GM23338 (cell line): ENCODE measurements around the gene KCND2. TPM values are rescaled to one million over a fixed set of nuclear protein-coding genes. Genes with fewer than 3 reads are reported as not detected.

Experiments used
- ATAC-seq: fragments of 200-7000 bp; cut with Tn5 transposase; 3 replicates; pipeline ENCODE4 v1.9.1; 2020
- DNase-seq: peaks from one replicate; pipeline ENCODE4 v3.0.0-alpha.2; 2015; ENCODE audit warnings: low spot score
- H2AFZ ChIP-seq: fragments of 200-600 bp; sonication (generic); 2 replicates; pipeline ENCODE4 v1.8.0; 2016; ENCODE audit warnings: antibody characterized with exemption, mild to moderate bottlenecking, moderate library complexity
- H3F3A ChIP-seq: fragments of 200-600 bp; sonication (generic); replicated peaks from 2 replicates; pipeline ENCODE4 v1.8.0; 2017; ENCODE audit warnings: antibody characterized with exemption, mixed run types, low read depth
- H3K27ac ChIP-seq: fragments of 200-600 bp; sonication (generic); 2 replicates; pipeline ENCODE4 v1.6.1; 2016; ENCODE audit warnings: low read depth
- H3K27me3 ChIP-seq: fragments of 200-600 bp; sonication (generic); 2 replicates; pipeline ENCODE4 v1.8.0; 2016; ENCODE audit warnings: mild to moderate bottlenecking, mixed run types, moderate library complexity; ENCODE audit not compliant: insufficient read depth
- H3K36me3 ChIP-seq: fragments of 200-600 bp; sonication (generic); 2 replicates; pipeline ENCODE4 v1.8.0; 2016; ENCODE audit warnings: mild to moderate bottlenecking; ENCODE audit not compliant: insufficient read depth
- H3K4me1 ChIP-seq: fragments of 200-600 bp; sonication (generic); 2 replicates; pipeline ENCODE4 v1.8.0; 2016; ENCODE audit warnings: mild to moderate bottlenecking, moderate library complexity; ENCODE audit not compliant: insufficient read depth
- H3K4me2 ChIP-seq: fragments of 200-600 bp; sonication (generic); 2 replicates; pipeline ENCODE4 v1.7.1; 2017; ENCODE audit warnings: mixed run types
- H3K4me3 ChIP-seq: fragments of 200-600 bp; sonication (generic); 2 replicates; pipeline ENCODE4 v1.6.1; 2016; ENCODE audit warnings: mixed run types
- H3K79me2 ChIP-seq: fragments of 200-600 bp; sonication (generic); replicated peaks from 2 replicates; pipeline ENCODE4 v1.8.0; 2017; ENCODE audit warnings: mild to moderate bottlenecking; ENCODE audit not compliant: insufficient read depth
- H3K9me2 ChIP-seq: fragments of 200-600 bp; sonication (generic); 2 replicates; pipeline ENCODE4 v1.8.0; 2017; ENCODE audit not compliant: insufficient read depth
- H4K20me1 ChIP-seq: fragments of 200-600 bp; sonication (generic); replicated peaks from 2 replicates; pipeline ENCODE4 v1.8.0; 2017; ENCODE audit warnings: mild to moderate bottlenecking; ENCODE audit not compliant: insufficient read depth
- H3K27ac Mint-ChIP-seq: 2 replicates; pipeline ENCODE4 v1.8.0; 2020; ENCODE audit warnings: inconsistent platforms, mild to moderate bottlenecking, moderate library complexity, mixed read lengths
- H3K27me3 Mint-ChIP-seq: 3 replicates; pipeline ENCODE4 v1.8.0; 2022; ENCODE audit warnings: low read depth, mild to moderate bottlenecking, moderate library complexity, mixed read lengths, inconsistent platforms; ENCODE audit not compliant: insufficient read depth, poor library complexity
- H3K36me3 Mint-ChIP-seq: 3 replicates; pipeline ENCODE4 v1.8.0; 2021; ENCODE audit warnings: low read depth, mild to moderate bottlenecking, inconsistent platforms, moderate library complexity, mixed read lengths
- H3K4me1 Mint-ChIP-seq: 3 replicates; pipeline ENCODE4 v1.8.0; 2020; ENCODE audit warnings: mild to moderate bottlenecking, inconsistent platforms, mixed read lengths
- H3K4me3 Mint-ChIP-seq: 3 replicates; pipeline ENCODE4 v1.8.0; 2021; ENCODE audit warnings: moderate library complexity, mild to moderate bottlenecking, inconsistent platforms, mixed read lengths
- H3K9me3 Mint-ChIP-seq: 3 replicates; pipeline ENCODE4 v1.8.0; 2020; ENCODE audit warnings: moderate library complexity, mild to moderate bottlenecking, inconsistent platforms, mixed read lengths
- CREB1 ChIP-seq: fragments of 250-450 bp; sonication (Bioruptor Pico); IDR thresholded peaks from 2 replicates; pipeline ENCODE4 v1.5.0; 2020; ENCODE audit warnings: low read depth, mild to moderate bottlenecking, moderate library complexity
- CTCF ChIP-seq, 2 experiments: fragments of 200-600 bp in 1 of 2; sonication (generic) in 1 of 2; conservative IDR thresholded peaks; 2 replicates each; pipeline versions ENCODE4 v1.5.1 to v1.6.1; 2016 to 2017; ENCODE audit warnings: antibody characterized with exemption in 2 of 2, low read depth in 2 of 2, mild to moderate bottlenecking in 2 of 2, moderate library complexity in 1 of 2
- EZH2 ChIP-seq: fragments of 200-600 bp; sonication (generic); IDR thresholded peaks from one replicate; pipeline ENCODE4 v1.8.0; 2017; ENCODE audit warnings: antibody characterized with exemption, mild to moderate bottlenecking, low read depth; ENCODE audit not compliant: unreplicated experiment
- EZH2phosphoT487 ChIP-seq: fragments of 200-600 bp; sonication (generic); IDR thresholded peaks from one replicate; pipeline ENCODE4 v1.8.1; 2018; ENCODE audit warnings: antibody characterized with exemption; ENCODE audit not compliant: unreplicated experiment
- JUNB ChIP-seq: IDR thresholded peaks from one replicate; pipeline ENCODE4 v1.6.1; 2016; ENCODE audit warnings: antibody characterized with exemption; ENCODE audit not compliant: unreplicated experiment
- NANOG ChIP-seq: IDR thresholded peaks from 2 replicates; pipeline ENCODE4 v1.6.1; 2016; ENCODE audit warnings: antibody characterized with exemption, borderline replicate concordance
- POLR2AphosphoS5 ChIP-seq: IDR thresholded peaks from 2 replicates; pipeline ENCODE4 v1.6.1; 2016; ENCODE audit warnings: antibody characterized with exemption, low read depth
- STAT1 ChIP-seq: IDR thresholded peaks from one replicate; pipeline ENCODE4 v1.6.1; 2016; ENCODE audit warnings: antibody characterized with exemption; ENCODE audit not compliant: unreplicated experiment
- ZNF114 ChIP-seq: fragments of 250-450 bp; sonication (Bioruptor Pico); IDR thresholded peaks from 2 replicates; pipeline ENCODE4 v1.5.0; 2020; ENCODE audit warnings: mild to moderate bottlenecking, moderate library complexity
- ZNF331 ChIP-seq: fragments of 250-450 bp; sonication (Bioruptor Pico); IDR thresholded peaks from 2 replicates; pipeline ENCODE4 v1.5.0; 2020; ENCODE audit warnings: low read depth, mild to moderate bottlenecking, moderate library complexity
- polyA plus RNA-seq: library from polyadenylated mRNA; unstranded; fragments of >200 nt; fragmentation: Nextera tagmentation; extraction: Ambion mirVana; gene quantifications from 2 replicates; pipeline ENCODE4 v1.2.1, GENCODE V29; 2016
- total RNA-seq: library from RNA; depleted of rRNA; stranded (reverse); fragments of >200 nt; shearing (Covaris generic); gene quantifications from 2 replicates; pipeline ENCODE4 v1.2.3, GENCODE V29; 2014
- TF ChIP-seq, protein P1 (sequence below): IDR thresholded peaks from one replicate; pipeline ENCODE4 v1.6.1; 2018; ENCODE audit warnings: antibody characterized with exemption; ENCODE audit not compliant: unreplicated experiment
- TF ChIP-seq, protein P2 (sequence below): IDR thresholded peaks from 2 replicates; pipeline ENCODE4 v1.6.1; 2016; ENCODE audit warnings: antibody characterized with exemption
- TF ChIP-seq, protein P3 (sequence below): fragments of 250-450 bp; sonication (Bioruptor Pico); IDR thresholded peaks from 2 replicates; pipeline ENCODE4 v1.5.0; 2020; ENCODE audit warnings: mild to moderate bottlenecking, moderate library complexity

KCND2 gene
- total and polyA plus RNA-seq, 2 experiments from 2014 or later: 7.1 to 15.6 TPM

DNA sequence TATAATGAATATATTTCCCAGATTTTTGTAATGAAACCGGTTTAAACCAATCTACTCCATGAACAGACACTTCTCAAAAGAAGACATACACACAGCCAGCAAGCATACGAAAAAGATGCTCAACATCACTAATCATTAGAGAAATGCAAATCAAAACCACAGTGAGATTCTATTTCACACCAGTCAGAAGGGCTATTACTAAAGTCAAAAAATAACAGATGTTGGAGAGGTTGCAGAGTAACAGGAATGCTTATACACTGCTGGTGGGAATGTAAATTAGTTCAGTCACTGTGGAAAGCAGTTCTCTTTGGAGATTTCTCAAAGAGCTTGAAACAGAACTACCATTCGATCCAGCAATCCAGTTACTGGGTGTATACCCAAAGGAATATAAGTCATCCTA, 344.3 kb downstream of the KCND2 start:
- Histone ChIP-seq H3K9me2 (no peaks in the 10 kb centered on the region), H3K4me1 (no peaks in the 10 kb centered on the region), H3F3A (no peaks in the 10 kb centered on the region), H4K20me1 (no peaks in the 10 kb centered on the region), H2AFZ (no peak overlapping the region), H3K27ac (no peak overlapping the region), H3K36me3 (no peaks in the 10 kb centered on the region), H3K4me3 (no peak overlapping the region), H3K27me3 (no peaks in the 10 kb centered on the region), H3K79me2 (no peaks in the 10 kb centered on the region), H3K4me2 (no peak overlapping the region)
- Mint-ChIP-seq H3K9me3 (no peaks in the 10 kb centered on the region), H3K27me3 (no peaks in the 10 kb centered on the region), H3K27ac (no peak overlapping the region), H3K4me1 (no peaks in the 10 kb centered on the region), H3K36me3 (no peaks in the 10 kb centered on the region), H3K4me3 (no peak overlapping the region)
- no peak for ATAC-seq
- no peak for DNase-seq
- TF ChIP-seq JUNB (no peak), ZNF114 (no peak), CTCF (conservative IDR thresholded peaks at IDR 0.05; ENCODE audit: low read depth in 2 of 2) (no peak), NANOG (no peak), POLR2AphosphoS5 (no peak), EZH2phosphoT487 (no peak), CREB1 (CRISPR knock-in tag) (no peak), STAT1 (no peak), ZNF331 (CRISPR knock-in tag) (no peak), EZH2 (no peak)
- TF ChIP-seq, protein P1, sequence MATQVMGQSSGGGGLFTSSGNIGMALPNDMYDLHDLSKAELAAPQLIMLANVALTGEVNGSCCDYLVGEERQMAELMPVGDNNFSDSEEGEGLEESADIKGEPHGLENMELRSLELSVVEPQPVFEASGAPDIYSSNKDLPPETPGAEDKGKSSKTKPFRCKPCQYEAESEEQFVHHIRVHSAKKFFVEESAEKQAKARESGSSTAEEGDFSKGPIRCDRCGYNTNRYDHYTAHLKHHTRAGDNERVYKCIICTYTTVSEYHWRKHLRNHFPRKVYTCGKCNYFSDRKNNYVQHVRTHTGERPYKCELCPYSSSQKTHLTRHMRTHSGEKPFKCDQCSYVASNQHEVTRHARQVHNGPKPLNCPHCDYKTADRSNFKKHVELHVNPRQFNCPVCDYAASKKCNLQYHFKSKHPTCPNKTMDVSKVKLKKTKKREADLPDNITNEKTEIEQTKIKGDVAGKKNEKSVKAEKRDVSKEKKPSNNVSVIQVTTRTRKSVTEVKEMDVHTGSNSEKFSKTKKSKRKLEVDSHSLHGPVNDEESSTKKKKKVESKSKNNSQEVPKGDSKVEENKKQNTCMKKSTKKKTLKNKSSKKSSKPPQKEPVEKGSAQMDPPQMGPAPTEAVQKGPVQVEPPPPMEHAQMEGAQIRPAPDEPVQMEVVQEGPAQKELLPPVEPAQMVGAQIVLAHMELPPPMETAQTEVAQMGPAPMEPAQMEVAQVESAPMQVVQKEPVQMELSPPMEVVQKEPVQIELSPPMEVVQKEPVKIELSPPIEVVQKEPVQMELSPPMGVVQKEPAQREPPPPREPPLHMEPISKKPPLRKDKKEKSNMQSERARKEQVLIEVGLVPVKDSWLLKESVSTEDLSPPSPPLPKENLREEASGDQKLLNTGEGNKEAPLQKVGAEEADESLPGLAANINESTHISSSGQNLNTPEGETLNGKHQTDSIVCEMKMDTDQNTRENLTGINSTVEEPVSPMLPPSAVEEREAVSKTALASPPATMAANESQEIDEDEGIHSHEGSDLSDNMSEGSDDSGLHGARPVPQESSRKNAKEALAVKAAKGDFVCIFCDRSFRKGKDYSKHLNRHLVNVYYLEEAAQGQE: no peak
- TF ChIP-seq, protein P2, sequence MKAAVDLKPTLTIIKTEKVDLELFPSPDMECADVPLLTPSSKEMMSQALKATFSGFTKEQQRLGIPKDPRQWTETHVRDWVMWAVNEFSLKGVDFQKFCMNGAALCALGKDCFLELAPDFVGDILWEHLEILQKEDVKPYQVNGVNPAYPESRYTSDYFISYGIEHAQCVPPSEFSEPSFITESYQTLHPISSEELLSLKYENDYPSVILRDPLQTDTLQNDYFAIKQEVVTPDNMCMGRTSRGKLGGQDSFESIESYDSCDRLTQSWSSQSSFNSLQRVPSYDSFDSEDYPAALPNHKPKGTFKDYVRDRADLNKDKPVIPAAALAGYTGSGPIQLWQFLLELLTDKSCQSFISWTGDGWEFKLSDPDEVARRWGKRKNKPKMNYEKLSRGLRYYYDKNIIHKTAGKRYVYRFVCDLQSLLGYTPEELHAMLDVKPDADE: no peak
- TF ChIP-seq, protein P3, sequence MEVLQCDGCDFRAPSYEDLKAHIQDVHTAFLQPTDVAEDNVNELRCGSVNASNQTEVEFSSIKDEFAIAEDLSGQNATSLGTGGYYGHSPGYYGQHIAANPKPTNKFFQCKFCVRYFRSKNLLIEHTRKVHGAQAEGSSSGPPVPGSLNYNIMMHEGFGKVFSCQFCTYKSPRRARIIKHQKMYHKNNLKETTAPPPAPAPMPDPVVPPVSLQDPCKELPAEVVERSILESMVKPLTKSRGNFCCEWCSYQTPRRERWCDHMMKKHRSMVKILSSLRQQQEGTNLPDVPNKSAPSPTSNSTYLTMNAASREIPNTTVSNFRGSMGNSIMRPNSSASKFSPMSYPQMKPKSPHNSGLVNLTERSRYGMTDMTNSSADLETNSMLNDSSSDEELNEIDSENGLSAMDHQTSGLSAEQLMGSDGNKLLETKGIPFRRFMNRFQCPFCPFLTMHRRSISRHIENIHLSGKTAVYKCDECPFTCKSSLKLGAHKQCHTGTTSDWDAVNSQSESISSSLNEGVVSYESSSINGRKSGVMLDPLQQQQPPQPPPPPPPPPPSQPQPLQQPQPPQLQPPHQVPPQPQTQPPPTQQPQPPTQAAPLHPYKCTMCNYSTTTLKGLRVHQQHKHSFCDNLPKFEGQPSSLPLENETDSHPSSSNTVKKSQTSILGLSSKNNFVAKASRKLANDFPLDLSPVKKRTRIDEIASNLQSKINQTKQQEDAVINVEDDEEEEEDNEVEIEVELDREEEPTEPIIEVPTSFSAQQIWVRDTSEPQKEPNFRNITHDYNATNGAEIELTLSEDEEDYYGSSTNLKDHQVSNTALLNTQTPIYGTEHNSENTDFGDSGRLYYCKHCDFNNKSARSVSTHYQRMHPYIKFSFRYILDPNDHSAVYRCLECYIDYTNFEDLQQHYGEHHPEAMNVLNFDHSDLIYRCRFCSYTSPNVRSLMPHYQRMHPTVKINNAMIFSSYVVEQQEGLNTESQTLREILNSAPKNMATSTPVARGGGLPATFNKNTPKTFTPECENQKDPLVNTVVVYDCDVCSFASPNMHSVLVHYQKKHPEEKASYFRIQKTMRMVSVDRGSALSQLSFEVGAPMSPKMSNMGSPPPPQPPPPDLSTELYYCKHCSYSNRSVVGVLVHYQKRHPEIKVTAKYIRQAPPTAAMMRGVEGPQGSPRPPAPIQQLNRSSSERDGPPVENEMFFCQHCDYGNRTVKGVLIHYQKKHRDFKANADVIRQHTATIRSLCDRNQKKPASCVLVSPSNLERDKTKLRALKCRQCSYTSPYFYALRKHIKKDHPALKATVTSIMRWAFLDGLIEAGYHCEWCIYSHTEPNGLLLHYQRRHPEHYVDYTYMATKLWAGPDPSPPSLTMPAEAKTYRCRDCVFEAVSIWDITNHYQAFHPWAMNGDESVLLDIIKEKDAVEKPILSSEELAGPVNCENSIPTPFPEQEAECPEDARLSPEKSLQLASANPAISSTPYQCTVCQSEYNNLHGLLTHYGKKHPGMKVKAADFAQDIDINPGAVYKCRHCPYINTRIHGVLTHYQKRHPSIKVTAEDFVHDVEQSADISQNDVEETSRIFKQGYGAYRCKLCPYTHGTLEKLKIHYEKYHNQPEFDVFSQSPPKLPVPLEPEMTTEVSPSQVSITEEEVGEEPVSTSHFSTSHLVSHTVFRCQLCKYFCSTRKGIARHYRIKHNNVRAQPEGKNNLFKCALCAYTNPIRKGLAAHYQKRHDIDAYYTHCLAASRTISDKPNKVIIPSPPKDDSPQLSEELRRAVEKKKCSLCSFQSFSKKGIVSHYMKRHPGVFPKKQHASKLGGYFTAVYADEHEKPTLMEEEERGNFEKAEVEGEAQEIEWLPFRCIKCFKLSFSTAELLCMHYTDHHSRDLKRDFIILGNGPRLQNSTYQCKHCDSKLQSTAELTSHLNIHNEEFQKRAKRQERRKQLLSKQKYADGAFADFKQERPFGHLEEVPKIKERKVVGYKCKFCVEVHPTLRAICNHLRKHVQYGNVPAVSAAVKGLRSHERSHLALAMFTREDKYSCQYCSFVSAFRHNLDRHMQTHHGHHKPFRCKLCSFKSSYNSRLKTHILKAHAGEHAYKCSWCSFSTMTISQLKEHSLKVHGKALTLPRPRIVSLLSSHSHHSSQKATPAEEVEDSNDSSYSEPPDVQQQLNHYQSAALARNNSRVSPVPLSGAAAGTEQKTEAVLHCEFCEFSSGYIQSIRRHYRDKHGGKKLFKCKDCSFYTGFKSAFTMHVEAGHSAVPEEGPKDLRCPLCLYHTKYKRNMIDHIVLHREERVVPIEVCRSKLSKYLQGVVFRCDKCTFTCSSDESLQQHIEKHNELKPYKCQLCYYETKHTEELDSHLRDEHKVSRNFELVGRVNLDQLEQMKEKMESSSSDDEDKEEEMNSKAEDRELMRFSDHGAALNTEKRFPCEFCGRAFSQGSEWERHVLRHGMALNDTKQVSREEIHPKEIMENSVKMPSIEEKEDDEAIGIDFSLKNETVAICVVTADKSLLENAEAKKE (CRISPR knock-in tag): no peak
